GM12873 (cell line): ENCODE data around the gene SLC1A1.

Source experiments
- TF ChIP-seq, protein P1 (sequence below): IDR thresholded peaks from 2 replicates; pipeline ENCODE4 v1.5.1; 2012; ENCODE audit warnings: low read depth, mild to moderate bottlenecking, moderate library complexity, low read length, control low read depth; ENCODE audit not compliant: insufficient read depth; ENCODE audit errors: missing control alignments

The SLC1A1 gene

DNA sequence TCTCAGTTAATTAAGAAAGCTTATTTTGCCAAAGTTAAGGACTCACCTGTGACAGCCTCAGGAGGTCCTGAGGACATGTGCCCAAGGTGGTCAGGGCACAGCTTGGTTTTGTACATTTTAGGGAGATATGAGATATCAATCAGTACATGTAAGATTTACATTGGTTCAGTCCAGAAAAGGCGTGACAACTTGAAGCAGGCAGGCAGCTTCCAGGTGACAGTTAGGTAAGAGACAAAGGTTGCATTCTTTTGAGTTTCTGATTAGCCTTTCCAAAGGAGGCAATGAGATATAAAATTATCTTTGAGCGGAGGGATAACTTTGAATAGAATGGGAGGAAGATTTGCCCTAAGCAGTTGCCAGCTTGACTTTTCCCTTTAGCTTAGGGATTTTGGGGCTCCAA lies 47.8 kb downstream of the SLC1A1 start:
- TF ChIP-seq, protein P1, sequence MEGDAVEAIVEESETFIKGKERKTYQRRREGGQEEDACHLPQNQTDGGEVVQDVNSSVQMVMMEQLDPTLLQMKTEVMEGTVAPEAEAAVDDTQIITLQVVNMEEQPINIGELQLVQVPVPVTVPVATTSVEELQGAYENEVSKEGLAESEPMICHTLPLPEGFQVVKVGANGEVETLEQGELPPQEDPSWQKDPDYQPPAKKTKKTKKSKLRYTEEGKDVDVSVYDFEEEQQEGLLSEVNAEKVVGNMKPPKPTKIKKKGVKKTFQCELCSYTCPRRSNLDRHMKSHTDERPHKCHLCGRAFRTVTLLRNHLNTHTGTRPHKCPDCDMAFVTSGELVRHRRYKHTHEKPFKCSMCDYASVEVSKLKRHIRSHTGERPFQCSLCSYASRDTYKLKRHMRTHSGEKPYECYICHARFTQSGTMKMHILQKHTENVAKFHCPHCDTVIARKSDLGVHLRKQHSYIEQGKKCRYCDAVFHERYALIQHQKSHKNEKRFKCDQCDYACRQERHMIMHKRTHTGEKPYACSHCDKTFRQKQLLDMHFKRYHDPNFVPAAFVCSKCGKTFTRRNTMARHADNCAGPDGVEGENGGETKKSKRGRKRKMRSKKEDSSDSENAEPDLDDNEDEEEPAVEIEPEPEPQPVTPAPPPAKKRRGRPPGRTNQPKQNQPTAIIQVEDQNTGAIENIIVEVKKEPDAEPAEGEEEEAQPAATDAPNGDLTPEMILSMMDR: no peak

DNA sequence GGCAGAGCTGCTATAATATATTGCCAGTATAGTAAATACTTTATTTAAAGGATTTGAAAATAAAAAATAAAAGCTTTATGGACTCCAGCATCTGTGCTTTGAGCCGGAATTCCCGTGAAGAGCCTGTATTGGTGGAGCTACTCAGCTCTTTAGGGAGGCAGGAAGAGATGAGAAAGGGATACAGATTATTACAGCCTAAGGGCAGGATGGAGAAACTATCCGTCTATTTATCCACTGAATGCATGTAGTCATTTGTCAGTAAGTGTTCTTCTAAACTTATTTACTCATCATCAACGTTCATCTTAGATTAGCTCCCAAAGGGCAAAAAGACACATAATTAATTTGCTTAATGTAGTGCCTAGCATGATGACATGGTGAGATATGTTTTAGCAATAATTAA lies 48.4 kb downstream of the SLC1A1 start:
- TF ChIP-seq, protein P1: no peak

DNA sequence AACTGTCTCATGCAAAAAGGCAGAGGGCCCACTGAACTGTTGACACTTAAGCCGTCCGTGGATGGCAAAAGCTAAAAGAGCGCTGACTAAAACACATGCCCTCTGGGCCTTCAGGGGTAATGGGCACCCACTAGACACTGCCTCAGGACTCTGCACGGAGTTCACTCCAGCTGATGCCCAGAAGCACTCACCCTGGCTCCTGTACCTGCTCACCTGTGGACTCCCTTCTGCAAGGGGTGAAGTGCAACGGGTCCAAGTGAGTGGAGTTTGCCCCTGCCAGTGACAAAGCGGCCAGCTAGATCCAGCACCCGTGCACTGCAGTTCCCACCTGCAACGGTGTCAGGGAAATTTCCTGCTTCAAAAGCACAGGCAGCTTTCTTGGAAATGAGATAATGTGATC lies 50.2 kb downstream of the SLC1A1 start:
- TF ChIP-seq, protein P1: no peak

DNA sequence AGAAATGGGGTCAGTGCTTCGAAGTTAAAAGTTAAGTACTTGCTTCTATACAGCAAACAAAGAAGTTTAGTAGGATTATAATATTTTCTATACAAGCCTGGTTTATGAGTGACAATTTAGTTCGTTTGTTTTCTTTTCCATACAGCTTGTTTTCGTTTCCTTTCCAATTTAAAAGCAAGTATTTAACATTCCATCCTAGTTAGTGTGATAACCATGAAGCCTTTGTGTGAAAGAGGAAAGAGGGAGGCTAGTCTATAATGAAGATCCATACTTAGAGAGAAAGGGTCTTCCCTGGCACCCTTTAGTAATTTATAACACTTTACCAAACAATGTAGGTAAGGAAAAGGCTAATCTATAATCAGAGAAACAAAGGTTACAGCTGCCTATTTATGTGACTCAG lies 51.0 kb downstream of the SLC1A1 start:
- TF ChIP-seq, protein P1: no peak

DNA sequence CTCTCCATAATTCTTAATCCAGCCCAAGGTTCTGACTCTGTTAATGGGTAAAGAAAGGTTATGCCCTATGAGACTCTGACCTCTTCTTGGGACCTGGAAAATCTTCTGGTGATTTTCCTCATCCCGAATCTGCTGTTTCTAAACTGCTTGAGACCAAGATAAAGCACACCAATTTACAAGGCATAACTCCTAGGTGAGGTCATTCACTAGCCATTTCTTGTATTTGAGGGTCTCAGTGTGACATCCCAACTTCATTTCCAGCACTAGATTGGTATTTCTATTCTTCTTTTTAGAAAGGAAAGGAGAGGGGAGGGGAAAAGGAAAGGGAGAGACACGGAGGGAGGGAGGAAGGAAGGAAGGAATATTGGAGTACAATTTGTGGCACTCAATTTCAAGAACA lies 51.6 kb downstream of the SLC1A1 start:
- TF ChIP-seq, protein P1: no peak

DNA sequence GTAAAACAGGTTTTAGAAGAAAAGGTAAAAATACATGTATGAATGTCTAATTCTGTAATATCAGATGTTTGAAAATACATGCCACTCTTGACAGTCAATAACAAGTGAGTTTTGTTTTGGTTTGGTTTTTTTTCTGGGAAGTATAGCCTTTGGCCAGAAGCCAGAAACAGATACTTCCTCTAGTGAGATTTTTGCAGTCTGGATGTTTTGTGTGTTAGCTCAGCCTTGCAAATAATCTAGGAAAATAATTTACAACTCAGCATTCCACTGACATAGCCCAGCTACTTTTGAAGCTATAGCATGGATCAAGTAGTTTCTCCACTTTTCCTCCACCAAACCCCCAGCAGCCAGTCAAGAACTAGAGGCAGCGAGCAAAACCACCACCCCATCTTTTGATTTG lies 56.7 kb downstream of the SLC1A1 start:
- TF ChIP-seq, protein P1: no peak

DNA sequence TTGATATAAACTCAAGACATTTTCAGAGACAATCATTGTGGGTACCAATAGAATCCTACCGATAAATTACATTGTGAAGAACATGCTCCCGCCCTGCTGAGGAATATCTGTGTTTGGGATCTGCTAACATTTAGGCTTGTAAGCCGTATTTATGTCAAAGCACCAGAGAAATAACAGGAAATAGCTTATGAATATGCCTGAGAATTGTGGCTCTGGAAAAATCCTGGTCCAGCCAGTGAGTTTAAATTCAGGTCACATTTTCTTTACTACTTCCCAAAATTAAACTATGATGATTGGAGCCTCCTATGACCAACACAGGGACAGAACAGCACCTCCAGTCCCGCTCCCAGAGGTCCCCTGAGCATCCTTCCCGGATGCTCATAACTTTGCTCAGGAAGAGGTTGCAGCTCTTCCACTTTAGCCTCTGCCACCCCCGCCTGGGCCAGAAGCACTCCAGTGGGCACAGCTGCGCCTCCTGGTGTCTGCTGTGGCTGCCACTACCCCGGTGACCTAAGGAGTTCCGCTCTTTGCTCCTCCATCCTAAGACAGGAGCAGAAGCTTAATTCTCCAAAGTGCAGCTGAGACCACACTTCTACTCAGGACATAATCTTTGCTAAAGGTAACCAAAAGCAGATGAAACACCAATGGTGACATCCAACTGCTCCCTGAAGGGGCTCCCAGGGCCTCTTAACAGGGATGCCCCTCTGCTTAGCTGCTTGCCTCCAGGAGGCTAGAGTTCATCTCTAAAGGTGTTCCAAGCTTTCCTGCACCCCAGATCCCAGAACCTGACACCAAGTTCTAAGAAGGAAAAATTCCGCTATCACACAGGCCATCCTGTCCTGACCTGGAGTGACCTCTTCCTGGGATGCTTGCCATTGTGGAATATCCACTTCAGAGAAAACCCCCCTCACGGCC lies 58.8 kb downstream of the SLC1A1 start:
- TF ChIP-seq, protein P1: peak; percentile 67
